ENCODE results near the gene KIF13A. TPM values are rescaled to one million over a fixed set of nuclear protein-coding genes. Genes with fewer than 3 reads are reported as not detected.

Gene KIF13A
- total RNA-seq, 3 donors from 2014 or later: 45.6 to 85.9 (median 46.9) TPM

- no peak for DNase-seq
- TF ChIP-seq CTCF (IDR thresholded peaks at IDR 0.05): no peak
- Histone ChIP-seq H3K4me1 (ENCODE audit: low read depth) (no peaks in the 10 kb centered on the region), H3K36me3 (ENCODE audit: low read depth) (no peaks in the 10 kb centered on the region), H3K4me3 (no peak overlapping the region), H3K9me3 (no peaks in the 10 kb centered on the region)
- no peak for ATAC-seq
- intact Hi-C loops (cut with DNase I, micrococcal nuclease): no loop called here
Measured at GRCh38 chr6:17965397-17965796, 22.0 kb downstream of the KIF13A start.

- ATAC-seq: no peak
- Histone ChIP-seq H3K4me1 (ENCODE audit: low read depth) (no peaks in the 10 kb centered on the region), H3K4me3 (no peak overlapping the region), H3K36me3 (ENCODE audit: low read depth) (no peaks in the 10 kb centered on the region), H3K9me3 (no peaks in the 10 kb centered on the region)
- intact Hi-C loops (cut with DNase I, micrococcal nuclease): no loop called here
- TF ChIP-seq CTCF (IDR thresholded peaks at IDR 0.05): no peak
- no peak for DNase-seq
Measured at GRCh38 chr6:17964633-17965032, 22.8 kb downstream of the KIF13A start.

- DNase-seq (peak; percentile 31 to 72 (median 43)), ATAC-seq (peak; percentile 81)
- Histone ChIP-seq H3K4me1 (ENCODE audit: low read depth) (no peaks in the 10 kb centered on the region), H3K9me3 (no peaks in the 10 kb centered on the region), H3K36me3 (ENCODE audit: low read depth) (no peaks in the 10 kb centered on the region), H3K4me3 (no peak overlapping the region)
- intact Hi-C loops (cut with DNase I, micrococcal nuclease): no loop called here
- TF ChIP-seq CTCF (IDR thresholded peaks at IDR 0.05): no peak
Measured at GRCh38 chr6:17962436-17963031, 24.9 kb downstream of the KIF13A start.

- Histone ChIP-seq H3K4me3 (no peak overlapping the region), H3K4me1 (ENCODE audit: low read depth) (no peaks in the 10 kb centered on the region), H3K36me3 (ENCODE audit: low read depth) (no peaks in the 10 kb centered on the region), H3K9me3 (no peaks in the 10 kb centered on the region)
- DNase-seq (no peak), ATAC-seq (no peak)
- no peak for TF ChIP-seq CTCF (IDR thresholded peaks at IDR 0.05)
- intact Hi-C loops (cut with DNase I, micrococcal nuclease): no loop called here
Measured at GRCh38 chr6:17959302-17959701, 28.1 kb downstream of the KIF13A start.

DNA sequence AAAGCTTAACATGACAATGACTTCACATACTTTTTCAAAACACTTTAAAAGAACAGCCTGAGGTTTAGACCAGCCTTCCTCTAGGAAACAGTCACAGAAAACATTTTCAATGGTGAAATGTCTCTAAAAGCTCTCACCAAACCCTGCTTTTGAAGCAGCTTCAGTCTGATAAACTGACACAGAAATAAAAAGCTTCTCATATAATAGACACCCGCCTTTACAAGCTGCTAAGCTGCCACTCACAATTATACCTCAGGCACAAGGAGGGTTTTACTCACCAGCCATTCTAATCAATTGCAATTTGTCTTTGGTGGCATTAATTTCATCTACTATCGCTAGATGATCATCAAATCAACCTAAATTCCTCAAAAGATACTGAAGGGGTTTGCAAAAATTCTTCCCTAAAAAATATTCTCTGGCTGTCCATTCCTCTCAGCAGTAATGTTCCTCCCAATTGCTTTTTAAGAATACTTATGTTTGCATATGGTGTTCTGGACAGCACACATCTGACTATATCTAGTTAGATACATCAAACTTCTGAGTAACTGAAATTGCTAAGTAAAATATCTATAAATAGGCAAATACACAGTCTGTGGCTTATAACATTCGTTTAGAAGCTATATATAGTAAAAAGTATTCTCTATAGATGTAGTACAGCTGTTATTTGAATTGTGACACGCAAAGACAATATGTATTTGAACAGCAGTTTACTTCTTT, 29.4 kb downstream of the KIF13A start:
- Histone ChIP-seq H3K9me3 (no peaks in the 10 kb centered on the region), H3K4me1 (ENCODE audit: low read depth) (no peaks in the 10 kb centered on the region), H3K4me3 (no peak overlapping the region), H3K36me3 (ENCODE audit: low read depth) (no peaks in the 10 kb centered on the region)
- intact Hi-C loops (cut with DNase I, micrococcal nuclease): no loop called here
- no peak for TF ChIP-seq CTCF (IDR thresholded peaks at IDR 0.05)
- ATAC-seq (no peak), DNase-seq (no peak)
